22Rv1 (cell line): ENCODE data around the gene IL31.

Experiments
- CTCF ChIP-seq: fragments of 450-650 bp; IDR thresholded peaks from 2 replicates; pipeline ENCODE4 v1.5.1; 2017; ENCODE audit warnings: mild to moderate bottlenecking
- ZFX ChIP-seq: fragments of 450-650 bp; IDR thresholded peaks from 2 replicates; pipeline ENCODE4 v1.6.1; 2017; ENCODE audit warnings: antibody characterized with exemption, borderline replicate concordance

- TF ChIP-seq CTCF (no peak), ZFX (no peak)
Observed at GRCh38 chr12:122139941-122140340, 34.1 kb downstream of the IL31 start.
